Measurements from ENCODE around the gene TGFBR1.
"Not testable (repeated sequence)": the region's sequence is repeated elsewhere in the genome, so short reads cannot be mapped to it uniquely, and the experiment has no call there.

The TGFBR1 gene

DNA sequence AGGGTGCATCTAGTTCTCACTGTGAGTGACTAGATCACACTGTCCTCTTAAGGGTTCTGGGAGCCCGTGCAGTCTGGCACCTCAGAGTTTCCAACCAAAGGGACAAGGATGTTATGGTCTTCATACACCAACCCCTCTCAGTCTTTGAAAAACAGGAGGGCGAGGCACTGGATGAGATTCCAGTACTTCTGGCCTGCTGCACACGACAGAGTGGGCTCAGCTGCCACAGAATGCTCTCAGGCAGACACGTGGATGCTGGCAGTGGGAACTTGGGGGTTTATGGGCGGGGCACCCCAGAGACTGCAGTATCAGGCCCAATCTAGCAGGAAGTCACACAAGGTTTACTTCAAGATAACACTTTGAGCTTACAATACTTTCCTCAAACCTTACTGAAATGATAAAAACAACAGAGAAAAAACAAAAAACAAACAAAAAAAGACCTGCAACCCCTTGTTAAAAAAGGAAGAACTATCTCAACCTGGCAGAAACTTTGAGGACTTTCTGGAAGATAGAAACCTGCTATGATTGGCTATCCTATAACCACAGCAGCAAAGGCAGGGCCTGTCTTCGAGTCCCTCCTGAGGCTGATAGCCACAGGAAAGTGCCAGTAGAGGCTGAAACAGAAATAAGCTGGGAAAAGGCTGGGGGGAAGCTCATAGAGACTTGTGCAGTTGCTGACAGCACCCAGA lies 28.3 kb upstream of the TGFBR1 start:
- no peak for DNase-seq

DNA sequence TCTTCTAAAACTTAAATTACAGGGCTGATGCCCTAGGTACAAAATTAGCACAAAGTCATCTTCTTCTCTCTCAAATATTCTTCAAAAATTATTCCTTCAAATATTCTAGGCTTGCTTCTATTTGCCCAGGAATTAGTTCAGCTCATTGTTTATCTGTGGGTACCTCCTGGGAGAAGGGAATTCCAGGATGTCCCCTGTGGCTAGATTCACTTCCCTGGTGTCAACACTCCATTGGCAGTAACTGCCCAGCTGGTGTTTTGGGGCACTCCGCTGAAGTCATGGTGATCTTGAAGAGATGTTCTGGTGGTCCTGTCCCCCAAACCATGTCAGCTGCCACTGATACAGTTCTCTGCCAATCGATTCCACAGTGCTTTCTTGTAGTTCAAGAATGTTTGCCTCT lies 26.2 kb upstream of the TGFBR1 start:
- DNase-seq = no peak

DNA sequence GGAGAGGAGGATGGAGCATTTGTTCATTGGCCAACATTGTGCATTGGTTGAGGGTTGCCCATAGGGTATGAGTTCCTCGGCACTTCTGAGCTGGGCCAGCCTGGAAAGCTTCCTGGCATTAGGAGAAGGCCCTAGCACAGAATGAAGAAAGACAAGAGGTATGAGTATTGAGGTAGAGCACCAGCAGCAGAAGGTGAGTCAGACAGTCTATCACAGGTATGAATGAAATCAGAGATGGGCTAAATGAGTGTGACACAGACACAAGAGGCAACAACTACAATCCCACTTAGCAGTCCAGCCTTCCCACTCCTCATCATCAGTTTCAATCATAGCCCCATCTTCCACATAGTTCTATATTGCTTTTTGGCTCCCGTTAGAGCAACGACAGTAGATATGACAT lies 25.4 kb upstream of the TGFBR1 start:
- no peak for DNase-seq

DNA sequence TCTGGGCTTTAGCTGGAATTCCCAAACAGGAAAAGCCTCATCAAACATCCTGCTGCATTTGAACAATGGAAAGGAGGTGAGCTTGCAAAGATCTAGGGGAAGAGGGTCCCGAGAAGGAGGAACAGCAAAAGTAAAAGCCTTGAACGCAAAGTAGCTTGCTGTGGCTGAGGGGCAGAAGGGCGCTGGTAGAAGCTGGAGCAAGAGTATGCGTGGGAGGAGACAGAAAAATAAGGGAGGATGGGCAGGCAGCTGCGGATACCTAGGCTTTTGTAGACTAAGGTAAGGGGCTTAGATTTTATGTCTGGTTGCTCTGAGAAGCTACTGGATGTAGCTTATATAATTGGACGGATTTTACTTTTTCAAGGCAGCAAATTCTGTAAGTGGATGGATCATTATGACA lies 21.9 kb upstream of the TGFBR1 start:
- no peak for DNase-seq

DNA sequence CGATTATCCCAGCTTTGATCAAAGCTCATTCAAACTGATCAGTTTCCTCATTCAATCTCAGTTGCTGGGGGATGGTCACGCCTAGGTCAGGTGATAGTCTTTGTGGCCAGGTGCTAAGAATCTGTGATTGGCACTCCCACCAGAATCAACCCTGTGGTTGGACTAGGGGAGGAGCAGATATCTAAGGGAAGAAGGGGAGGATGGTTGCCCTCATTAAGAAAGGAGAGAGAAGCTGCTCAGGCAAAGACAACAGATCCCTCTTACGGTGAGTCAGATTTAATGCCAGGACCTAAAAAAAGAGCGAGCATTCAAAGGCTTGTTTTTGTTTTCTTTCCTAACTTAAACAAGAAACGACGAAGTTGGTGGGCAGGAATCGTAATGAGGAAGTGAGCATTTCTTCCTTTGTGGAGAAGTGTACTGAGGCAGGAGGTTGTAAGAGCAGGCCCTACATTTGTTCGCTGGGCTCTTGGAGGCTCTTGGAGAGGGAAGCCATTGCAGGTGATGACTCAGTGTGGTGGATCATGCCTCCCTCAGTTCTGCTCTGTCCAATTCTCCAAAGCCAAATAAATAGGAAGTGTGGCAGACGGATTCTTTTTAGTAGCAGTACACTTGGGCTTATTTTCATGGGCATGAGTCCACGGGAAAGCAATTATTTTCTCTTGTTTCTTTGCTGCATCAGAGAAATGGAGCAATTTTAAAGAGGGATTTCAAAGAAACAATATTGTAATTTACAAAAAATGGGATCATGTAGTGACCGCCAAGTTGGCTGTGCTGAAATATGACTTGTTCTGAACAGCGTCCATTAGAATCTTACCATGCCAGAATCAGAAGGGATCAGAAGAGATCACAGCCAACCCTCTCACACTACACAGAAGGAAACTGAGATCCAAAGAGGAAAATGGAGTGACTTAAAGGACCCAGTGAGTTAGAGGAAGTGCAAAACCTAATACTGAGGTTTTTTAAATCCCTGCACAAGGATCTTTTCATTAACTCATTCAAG lies 18.7 kb upstream of the TGFBR1 start:
- no peak for DNase-seq

DNA sequence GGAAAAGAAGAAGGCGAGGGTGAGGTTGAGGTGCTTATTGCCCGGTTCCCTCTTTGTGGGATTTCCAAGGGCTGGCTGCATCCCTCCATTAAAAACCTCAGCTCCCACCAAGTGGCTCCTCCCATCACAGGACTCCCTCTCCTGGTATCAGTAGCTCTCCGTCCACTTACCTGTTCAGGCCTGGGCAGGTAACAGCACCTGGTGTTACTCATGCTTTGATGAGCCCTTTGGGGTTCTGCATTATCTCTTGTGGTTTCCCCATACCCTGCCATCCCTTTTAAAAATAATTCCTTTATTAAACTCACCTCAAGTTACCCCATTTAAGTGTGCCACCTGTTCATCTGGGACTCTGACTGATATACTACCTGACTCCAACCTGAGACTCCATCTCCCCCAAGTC lies 17.5 kb upstream of the TGFBR1 start:
- DNase-seq = no peak

DNA sequence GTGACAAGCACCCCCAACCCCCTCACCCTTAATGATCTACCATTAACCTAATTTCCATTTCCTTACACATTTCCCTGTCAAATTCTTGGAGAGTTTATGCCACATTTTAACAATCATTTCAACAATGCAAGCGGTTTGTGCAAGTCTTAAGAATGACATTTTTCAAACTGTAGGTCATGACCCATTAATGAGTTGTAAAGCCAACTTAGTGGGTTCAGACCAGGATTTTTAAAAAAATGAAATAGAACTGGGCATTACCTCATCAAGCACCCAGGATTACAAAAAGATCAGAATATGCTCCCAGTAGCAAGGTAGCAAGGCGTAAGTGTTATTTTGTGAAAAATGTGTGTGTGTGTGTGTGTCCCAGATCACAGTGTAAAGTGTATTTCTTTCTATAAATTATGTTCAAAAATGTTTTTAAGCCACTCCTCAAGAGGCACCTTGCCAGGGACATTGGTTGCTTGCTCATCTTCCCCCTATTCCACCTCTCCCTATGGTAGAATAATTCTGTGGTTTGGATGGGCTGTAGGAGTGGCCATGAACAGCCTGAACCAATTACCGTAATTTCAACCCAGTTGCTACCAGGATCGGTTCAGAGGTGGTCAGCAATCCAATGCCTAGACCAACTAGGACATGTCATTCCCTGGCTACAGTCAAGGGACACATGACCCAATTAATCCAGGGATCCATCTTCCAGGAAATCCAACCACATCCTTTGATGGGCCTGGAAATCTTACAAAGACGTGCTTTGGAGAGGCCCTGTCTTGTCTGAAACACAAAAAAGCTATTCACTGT lies 14.4 kb upstream of the TGFBR1 start:
- no peak for DNase-seq

DNA sequence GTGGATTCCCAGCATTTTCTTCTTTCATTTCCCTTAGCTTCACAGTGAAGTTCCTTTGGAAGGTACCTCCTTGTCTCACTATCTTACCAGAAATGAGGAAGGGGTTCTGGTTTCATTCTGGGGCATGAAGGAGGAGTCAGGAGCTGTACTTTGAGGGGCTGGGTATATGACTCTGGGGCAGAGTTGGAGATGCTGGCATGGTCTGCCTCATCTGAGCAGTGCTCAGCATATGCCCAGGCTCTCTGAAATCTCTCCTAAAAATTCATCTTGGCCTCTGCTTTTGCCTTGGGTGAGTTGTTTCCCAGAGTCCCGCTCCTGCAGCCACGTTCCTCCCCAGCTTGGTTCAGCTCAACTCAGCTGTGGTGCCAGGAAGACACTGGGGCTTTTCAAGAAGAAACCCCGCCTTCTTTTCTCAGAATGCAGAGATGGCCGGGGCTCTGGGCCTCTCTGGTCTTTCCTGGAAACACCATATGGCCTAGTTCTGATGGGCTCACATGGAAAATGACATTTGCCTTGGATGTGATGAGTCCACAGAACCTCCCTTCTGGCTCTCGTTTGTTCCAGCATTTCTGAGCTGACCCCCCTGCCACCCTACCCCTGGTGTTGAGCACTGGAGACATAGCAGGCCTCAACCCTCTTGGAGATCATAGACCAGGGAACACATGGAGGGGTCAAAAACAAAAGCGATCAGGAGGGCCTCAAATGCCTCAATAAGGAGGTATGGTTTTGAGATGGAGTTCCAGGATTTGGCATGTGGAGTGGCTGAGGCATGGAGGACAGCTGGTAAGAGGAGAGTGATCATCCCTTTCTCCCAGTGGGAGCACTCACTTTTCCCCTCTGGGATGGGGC lies 12.0 kb upstream of the TGFBR1 start:
- no peak for DNase-seq

DNA sequence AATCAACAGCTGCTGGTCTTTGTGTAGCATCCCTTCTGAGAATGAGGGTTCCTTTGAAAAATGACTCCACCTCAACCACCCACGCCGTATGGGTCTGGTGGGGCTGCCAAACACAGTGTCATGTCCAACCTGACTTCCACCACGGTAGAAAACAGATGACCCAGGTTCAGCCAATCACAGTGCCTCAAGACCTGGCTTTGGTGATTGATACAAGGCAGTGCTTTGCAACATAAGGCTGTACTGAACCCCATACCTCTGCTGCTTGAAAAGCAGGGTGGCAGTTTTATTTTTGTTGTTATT lies 11.5 kb upstream of the TGFBR1 start:
- DNase-seq = no peak

DNA sequence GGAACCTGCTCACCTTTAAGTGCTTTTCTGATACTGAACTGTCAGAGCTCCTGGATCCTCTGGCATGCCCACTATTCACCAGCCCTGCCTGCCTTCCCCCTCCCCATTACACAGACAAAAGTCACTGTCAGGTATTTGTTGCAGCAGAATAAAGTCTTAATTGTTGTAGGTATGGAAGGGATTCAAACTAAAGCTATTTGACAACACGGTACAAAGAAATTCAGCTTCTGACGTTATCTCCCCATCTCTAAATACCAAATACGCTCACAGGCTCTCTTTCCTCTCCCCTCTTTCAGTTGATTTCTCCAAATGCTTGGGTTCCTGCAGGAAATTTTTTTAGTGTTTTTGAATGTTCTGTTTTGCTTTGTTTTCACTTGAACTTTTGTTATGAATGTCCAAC lies 9.3 kb upstream of the TGFBR1 start:
- DNase-seq = no peak

DNA sequence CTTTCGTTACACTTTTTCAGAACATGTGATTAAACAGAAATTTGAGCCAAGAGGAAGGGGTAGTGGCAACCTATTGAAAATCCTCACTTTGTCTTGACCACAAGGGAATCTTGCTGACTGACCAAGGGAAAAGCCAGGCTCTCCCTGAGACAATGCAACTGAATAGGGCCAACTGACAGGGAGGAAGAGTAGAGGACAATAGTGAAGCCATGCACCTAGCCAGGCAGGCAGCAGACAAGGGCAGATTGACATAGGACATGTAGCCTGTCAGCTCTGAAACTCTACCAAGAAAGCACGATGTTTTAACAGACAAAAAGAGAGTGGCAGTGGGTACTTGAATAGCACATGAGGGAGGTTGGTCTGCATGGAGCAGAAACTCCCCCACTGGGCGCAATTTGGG lies 8.5 kb upstream of the TGFBR1 start:
- no peak for DNase-seq

DNA sequence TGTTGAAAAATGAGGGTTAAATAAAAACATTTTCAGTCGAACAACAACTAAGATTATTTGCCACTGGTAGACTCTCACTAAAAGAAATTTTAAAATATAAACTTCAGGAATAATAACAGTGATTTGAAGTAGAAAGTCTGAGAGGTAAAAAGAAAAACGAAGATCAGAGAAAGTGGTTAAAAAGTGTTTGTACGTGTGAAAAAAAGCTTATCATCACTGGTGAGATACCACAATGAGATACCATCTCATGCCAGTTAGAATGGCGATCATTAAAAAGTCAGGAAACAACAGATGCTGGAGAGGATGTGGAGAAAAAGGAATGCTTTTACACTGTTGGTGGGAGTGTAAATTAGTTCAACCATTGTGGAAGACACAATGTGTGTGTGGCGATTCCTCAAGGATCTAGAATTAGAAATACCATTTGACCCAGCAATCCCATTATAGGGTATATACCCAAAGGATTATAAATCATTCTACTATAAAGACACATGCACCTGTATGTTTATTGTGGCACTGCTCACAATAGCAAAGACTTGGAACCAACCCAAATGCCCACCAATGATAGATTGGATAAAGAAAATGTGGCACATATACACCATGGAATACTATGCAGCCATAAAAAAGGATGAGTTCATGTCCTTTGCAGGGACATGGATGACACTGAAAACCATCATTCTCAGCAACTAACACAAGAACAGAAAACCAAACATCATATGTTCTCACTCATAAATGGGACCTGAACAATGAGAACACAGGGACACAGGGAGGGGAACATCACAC lies 4.9 kb upstream of the TGFBR1 start:
- DNase-seq = not testable (repeated sequence)

DNA sequence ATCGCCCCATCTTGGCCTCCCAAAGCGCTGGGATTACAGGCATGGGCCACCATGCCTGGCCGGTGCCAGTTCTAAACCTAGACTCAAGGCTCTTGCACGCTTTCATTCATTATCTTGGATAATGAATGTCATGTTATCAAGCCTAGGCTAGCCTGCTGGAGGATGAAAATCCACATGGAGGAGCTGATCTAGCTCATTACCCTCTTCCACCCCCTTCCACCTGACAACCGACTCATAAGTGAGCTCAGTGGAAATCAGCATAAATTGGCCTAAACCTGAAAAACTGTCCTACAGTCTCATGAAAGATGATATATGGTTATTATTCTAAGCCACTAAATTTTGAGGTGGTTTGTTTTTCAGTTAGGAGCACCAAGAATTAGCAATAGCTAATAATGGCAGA lies 3.6 kb upstream of the TGFBR1 start:
- no peak for DNase-seq

DNA sequence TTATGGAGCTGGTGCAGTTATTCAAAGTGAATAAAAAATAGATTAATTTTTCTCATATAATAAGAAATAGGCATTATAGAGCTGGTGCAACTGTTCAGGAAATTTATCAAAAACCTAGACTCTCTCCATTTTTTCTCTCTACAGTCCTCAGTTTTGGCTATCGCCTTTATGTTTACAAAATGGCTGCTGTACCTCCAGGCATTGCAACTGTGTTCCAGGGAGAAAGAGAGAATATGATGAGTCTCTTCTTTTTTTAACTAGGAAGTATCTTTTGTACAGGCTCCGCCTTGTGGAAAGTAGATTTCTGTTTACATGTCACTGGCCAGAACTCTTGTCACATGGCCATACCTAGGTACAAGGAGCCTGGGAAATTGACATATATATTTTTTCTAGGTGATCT lies 3.1 kb upstream of the TGFBR1 start:
- DNase-seq = no peak

DNA sequence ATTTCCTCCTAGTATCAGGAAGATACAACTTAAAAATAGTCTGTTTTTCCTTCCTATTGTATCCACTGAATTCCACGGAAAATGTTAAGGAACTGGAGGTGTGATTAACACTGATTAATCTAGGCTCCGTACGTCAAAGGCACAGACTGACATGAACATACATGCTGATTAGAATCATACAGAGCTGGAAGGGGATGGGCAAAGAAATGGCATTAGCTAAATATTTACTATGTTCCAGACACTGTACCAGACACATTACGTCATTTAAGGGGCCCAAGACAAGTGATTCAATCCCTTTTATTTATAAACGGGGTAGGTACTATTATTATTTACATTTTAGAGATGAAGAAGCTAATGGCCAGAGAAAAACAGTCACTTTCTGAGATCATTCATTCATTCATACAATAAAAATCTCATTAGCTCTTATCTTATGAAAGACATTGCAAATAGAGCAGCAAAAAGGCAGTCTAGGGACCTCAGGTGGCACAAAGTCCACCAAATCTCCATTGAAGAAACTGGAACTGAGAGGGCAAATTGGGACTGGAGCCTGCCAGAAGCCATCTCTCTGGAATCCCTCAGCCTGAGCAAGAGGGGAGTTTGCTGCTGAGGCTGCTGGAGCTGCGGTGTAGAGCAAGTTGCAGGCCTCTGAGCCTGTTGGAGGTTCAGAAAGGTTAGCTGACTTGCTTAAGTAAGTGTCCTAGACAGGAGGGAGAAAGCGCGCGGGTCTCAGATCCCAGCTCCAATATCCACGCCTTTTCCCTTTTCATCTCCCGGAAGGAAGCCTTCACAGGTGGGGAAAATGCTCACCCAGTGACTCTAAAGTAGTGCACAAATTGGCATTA lies 1.6 kb upstream of the TGFBR1 start:
- DNase-seq = no peak

DNA sequence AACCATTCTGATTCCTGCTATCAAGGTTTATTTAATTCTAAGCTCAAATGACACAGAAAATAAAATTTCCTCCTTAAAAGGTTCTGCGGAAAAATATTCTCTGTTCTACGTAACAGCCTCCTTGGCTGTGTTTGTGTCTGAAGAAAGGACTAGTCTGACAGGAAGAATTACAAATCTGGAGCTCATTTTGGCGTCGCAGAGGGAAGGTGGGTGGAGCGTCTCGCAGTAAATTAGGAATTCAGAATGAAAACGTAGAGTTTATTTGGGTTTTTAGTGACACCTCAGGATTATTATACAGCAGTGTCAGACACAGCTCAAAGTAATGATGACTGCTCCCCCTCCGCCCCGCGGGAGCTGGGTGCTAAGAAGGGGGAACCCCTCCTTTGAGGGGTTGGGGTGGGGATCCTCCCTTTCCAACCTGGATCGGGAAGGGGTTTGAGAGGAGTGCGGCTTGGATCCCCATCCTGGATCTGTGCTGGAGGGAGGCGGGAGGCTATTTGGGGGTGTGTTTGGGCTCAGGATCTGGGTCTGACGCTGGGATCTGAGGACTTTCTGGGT lies 933 bp upstream of the TGFBR1 start:
- DNase-seq = no peak

DNA sequence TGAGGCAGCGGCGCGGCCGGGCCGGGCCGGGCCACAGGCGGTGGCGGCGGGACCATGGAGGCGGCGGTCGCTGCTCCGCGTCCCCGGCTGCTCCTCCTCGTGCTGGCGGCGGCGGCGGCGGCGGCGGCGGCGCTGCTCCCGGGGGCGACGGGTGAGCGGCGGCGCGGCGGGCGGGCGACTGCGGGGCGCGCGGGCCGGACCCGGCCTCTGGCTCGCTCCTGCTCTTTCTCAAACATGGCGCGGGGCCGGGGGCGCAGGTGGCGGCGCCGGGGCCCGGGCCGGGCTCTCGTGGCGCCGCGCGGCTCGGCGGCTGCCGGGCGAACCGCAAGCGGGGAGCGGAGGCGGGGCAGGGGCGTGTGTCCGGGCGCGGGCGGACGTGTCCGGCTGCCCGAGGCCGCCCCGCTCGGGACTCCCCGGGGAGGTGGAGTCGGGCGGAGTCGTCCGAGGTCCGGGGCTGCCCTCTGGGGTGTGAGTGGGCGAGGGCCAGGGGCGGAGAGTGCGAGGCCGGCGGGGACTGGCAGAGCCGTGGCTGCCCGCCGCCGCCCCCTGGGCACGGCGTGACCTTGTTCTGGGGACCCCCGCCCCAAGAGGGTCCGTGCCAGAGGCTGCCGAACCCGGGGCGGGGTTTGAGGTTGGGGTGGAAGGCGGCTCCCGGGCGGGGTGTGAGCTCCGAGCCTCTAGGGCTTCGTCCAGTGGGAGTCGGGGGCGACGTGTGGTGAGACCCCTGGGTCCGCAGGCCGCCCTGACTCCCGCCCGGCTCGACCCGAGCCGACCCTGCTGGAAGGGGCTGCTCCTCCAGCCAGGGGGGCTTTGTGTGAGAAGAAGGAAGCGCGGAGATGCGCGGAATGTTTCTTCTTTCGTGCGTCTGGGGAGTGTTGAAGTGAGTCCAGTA lies 485 bp downstream of the TGFBR1 start:
- peak in 2 of 3 experiments; percentile 76 to 83 for DNase-seq

DNA sequence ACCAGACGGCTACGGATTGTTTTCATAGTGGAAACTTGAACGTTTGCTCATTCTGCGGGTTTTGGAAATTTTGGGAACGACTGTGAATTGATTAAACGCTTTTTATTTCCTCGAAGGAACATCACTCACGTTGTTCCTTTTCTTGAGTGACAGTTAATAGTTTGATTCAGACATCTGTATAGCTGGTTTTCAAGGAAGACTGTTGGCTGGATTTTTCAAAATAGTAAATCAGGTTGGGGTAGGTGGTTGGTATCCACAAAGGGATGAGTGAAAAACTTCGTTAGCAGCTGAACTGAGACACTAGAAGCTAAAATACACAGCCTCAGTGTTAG lies 1.1 kb downstream of the TGFBR1 start:
- no peak for DNase-seq

DNA sequence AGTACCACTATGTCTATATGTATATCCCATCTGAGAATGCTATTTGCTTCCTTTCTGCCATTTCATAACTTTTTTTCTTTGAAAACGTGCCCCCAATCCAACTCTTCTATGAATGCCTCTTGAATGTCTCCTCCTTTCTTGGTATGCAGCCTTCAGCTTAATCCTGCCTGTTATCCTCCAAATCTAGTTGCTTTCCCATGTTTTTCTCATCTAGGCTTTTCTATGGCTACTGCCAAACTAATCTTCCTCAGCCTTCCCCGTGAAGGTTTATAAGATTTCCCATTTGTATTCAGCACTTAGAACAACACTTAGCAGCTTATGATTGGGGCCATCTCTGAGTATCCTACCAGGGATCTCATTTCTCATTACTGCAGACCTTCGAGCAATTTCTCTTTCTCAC lies 2.5 kb downstream of the TGFBR1 start:
- no peak for DNase-seq

DNA sequence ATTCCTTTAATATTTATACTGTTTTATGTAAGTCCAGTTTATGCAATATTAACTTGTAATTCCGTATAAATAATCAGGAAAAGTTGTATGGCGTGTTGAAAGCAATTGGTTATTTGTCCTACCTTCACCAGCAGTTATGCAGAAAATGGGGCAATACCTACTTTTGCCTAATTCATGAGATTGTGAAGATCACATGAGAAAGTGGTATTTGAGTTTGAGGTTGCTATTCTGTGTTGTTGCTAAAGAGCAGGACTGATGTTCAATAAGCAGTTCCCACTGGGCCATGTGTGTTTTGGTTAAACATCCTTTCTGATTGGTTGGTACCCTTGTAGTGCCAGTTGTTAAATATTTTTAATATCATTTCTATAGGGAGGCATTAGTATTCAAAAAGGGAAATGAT lies 3.2 kb downstream of the TGFBR1 start:
- DNase-seq = no peak

All from NCI-H1417 (cell line).